ENCODE results near the gene EXOC3.
A peak's percentile ranks its signal among the peaks of the same experiment; 100 is the strongest.

EXOC3 gene

DNA sequence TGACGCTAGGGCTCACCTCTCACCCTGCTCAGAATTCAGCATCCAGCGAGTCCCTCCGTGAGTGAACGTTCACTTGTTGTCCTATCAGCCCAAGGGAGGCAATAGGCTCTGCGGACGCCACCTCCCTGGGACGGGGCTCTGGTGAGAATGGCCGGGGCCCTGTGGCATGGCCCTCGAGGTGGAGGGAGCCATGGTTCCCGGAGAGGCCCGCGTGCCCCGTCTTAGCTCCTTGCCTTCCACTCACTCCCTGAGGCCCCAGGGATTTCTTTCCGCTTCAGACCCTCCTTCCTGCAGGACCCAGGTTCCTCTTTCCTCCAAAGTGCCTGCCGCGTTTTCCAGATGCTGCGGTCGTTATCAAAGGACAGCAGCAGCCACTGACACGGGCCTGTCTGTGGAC lies 21.5 kb downstream of the EXOC3 start:
- TF ChIP-seq ZFX (IDR thresholded peaks at IDR 0.05) = no peak
- TF ChIP-seq, protein P1, sequence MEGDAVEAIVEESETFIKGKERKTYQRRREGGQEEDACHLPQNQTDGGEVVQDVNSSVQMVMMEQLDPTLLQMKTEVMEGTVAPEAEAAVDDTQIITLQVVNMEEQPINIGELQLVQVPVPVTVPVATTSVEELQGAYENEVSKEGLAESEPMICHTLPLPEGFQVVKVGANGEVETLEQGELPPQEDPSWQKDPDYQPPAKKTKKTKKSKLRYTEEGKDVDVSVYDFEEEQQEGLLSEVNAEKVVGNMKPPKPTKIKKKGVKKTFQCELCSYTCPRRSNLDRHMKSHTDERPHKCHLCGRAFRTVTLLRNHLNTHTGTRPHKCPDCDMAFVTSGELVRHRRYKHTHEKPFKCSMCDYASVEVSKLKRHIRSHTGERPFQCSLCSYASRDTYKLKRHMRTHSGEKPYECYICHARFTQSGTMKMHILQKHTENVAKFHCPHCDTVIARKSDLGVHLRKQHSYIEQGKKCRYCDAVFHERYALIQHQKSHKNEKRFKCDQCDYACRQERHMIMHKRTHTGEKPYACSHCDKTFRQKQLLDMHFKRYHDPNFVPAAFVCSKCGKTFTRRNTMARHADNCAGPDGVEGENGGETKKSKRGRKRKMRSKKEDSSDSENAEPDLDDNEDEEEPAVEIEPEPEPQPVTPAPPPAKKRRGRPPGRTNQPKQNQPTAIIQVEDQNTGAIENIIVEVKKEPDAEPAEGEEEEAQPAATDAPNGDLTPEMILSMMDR (conservative IDR thresholded peaks at IDR 0.05) = no peak
- no peak overlapping the region for H3K27ac ChIP-seq

DNA sequence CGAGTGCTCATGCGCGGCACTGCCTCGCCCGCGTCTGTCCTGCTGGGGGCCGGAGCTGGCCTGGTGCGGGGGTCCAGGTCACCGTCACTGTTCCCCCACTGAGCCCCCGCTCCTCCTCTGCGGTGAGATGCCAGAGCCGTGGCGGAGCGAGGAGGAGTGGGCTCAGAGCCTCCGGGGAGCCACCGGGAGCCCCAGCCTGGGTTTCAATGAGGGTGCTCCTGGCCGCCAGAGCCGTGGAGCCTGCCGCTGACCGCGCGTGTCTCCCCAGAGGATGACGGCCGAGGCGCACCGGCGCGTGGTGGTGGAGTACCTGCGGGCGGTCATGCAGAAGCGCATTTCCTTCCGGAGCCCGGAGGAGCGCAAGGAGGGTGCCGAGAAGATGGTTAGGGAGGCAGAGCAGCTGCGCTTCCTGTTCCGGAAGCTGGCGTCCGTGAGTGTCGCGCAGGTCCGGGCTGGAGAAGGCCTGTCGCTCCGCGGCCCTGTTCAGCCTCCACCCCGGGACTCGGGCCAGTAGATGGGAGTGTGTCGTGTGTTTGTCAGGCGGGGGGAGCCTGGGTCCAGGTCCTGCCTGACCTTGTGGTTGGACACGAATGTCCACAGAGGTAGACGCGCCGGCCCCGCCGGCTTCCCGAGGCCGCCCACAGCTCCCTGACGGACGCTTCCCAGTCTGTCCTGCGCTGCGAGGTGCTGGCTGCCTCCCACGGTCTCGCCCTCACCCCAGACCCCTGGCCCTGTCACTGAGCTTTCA lies 22.0 kb downstream of the EXOC3 start:
- no peak overlapping the region for H3K27ac ChIP-seq
- TF ChIP-seq ZFX (IDR thresholded peaks at IDR 0.05) = no peak
- TF ChIP-seq, protein P1 (conservative IDR thresholded peaks at IDR 0.05) = no peak

DNA sequence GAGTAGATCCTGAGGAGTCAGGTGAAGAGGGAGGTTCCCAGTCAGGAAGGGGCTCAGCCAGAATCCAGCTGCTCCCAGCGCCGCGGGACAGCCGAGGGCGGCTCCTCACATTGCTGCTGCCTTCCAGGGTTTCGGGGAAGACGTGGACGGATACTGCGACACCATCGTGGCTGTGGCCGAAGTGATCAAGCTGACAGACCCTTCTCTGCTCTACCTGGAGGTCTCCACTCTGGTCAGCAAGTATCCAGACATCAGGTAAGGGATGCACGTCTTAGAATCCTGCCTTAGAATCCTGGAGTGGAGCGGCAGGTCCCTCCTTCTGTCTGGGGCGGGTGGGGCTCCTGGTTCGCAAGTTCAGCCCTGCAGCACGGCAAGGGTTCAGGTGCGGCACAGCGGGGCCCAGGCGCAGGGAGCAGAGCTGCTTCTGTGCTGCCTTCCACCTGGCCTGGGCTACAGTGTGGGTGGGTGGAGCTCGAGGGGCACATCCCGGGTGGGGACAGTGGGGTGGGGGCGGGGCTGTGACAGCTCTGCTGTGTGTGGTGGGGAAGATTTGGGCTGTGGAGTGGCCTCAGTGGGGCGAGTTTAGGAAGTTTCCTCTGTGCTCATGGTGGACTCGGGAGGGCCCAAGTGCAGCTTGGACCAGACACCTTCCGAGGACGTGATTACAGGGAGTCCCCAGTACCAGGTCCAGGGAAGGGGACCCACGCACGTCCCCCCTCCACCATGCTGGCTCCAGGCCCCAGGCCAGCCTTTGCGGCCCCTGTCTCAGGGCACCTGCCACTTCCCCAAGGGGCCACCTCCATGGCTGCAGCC lies 22.8 kb downstream of the EXOC3 start:
- H3K27ac ChIP-seq = no peak overlapping the region
- TF ChIP-seq ZFX (IDR thresholded peaks at IDR 0.05) = no peak
- TF ChIP-seq, protein P1 (conservative IDR thresholded peaks at IDR 0.05) = no peak

DNA sequence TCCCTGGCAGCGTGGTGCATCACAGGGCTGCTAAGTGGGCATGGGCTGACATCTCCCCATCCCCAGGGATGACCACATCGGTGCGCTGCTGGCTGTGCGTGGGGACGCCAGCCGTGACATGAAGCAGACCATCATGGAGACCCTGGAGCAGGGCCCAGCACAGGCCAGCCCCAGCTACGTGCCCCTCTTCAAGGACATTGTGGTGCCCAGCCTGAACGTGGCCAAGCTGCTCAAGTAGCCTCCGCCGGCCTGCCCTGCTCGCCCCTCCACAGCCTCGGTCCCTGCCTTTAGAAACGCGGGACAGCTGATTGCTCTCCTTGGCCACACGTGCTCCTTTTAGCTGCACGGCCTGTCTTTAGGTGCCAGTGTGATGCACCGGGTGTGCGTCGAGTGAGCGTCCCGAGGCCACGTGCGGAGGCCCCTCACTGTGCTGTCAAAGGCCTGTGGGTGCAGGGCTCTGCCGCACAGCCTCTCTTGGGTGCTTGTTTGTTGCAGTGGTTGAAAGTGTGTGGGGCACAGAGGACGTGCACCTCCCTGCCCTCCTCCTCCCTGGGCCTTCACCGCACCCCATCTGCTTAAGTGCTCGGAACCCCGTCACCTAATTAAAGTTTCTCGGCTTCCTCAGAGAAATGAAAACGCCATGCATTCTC lies 23.8 kb downstream of the EXOC3 start:
- H3K27ac ChIP-seq = no peak overlapping the region
- TF ChIP-seq ZFX (IDR thresholded peaks at IDR 0.05) = no peak
- TF ChIP-seq, protein P1 (conservative IDR thresholded peaks at IDR 0.05) = no peak

DNA sequence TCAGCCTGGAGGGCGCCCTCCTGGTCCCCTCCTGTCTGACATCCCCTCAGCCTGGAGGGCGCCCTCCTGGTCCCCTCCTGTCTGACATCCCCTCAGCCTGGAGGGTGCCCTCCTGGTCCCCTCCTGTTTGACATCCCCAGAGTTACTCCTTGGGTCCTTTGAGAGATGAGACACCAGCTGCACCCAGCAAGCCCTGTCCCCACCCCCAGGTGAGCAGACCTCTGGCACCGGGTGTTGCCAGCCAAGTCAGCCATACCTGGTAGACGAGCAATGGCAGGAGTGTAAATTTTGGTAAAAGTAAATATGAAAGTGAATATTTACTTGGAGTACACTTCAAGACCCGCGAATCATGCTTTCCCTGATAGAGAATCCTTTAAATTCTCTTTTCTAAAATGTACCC lies 25.4 kb downstream of the EXOC3 start:
- TF ChIP-seq, protein P1 (conservative IDR thresholded peaks at IDR 0.05) = no peak
- TF ChIP-seq ZFX (IDR thresholded peaks at IDR 0.05) = no peak
- H3K27ac ChIP-seq = no peak overlapping the region

DNA sequence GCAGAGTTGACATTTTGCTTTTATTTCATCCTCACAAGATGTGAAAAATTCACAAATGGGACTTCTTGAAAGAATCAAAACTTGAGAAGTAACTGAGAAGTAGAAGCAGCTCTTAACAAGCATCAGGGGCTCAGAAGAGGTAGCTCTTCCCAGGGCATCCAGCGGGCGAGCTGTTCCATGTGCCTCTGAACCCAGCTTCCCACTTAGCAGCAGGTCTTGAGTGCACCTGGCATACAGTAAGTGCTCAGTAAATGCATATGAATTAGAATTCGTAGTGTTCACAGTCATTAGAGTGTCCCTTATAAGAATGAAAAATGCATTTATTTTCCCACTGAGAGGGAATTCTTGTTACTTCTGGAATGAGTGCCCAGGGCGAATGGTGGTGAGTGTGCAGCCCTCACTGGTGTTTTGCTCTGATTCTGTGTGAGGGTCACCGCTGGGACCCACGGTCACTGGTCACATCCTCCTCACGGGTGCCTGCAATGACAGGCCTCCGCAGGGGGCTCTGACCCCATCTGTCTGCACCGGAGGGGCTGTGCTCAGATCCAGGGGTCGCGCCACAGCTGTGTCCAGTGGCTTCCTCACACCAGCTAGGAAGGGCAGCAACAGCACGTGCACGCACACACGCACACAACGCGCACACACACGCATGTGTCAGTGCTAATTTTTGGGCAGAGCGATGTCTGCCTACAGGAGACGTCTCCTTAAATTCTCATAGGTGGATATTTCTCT lies 26.9 kb downstream of the EXOC3 start:
- H3K27ac ChIP-seq = peak overlapping the region; percentile 5; the same call in 1 of the 2 replicates
- TF ChIP-seq, protein P1 (conservative IDR thresholded peaks at IDR 0.05) = no peak
- TF ChIP-seq ZFX (IDR thresholded peaks at IDR 0.05) = no peak
